IMR-90 (cell line): ENCODE data around the gene ARID3C. TPM values are rescaled to one million over a fixed set of nuclear protein-coding genes. Genes with fewer than 3 reads are reported as not detected.

Experiments used
- ATAC-seq: fragments of 200-7000 bp; cut with Tn5 transposase; 2 replicates; pipeline ENCODE4 v1.9.1; 2020; ENCODE audit warnings: low read depth, mild to moderate bottlenecking, moderate library complexity
- BruUV-seq: library from RNA; stranded (reverse); fragments of 400-500 nt; replicated peaks from 2 replicates; lab custom pipeline; 2021; lab: Mats Ljungman, UMichigan
- CTCF ChIA-PET: fragments of 300-600 bp; formaldehyde crosslinking; extraction: SDS; loops from one replicate; lab custom pipeline; 2021; ENCODE audit warnings: antibody characterized with exemption; lab: Yijun Ruan, JAX
- POLR2A ChIA-PET: fragments of 300-600 bp; sonication (Branson Sonifier 250); formaldehyde crosslinking; loops from one replicate; lab custom pipeline; 2022; ENCODE audit warnings: antibody characterized with exemption; ENCODE audit not compliant: unreplicated experiment; lab: Charles Lee
- DNase-seq: peaks from one replicate; pipeline ENCODE4 v3.0.0; 2013
- H2AFZ ChIP-seq: replicated peaks from 2 replicates; pipeline ENCODE3; 2013; ENCODE audit warnings: low read length, mild to moderate bottlenecking; ENCODE audit not compliant: poor library complexity
- H2AK5ac ChIP-seq: 2 replicates; pipeline ENCODE4 v1.6.1; 2013; ENCODE audit warnings: low read depth, low read length, inconsistent platforms
- H2AK9ac ChIP-seq: replicated peaks from 2 replicates; pipeline ENCODE3; 2013; ENCODE audit warnings: mild to moderate bottlenecking, low read depth, low read length, moderate library complexity; ENCODE audit not compliant: poor library complexity
- H2BK120ac ChIP-seq: 2 replicates; pipeline ENCODE4 v1.6.1; 2013; ENCODE audit warnings: low read depth, low read length, inconsistent platforms
- H2BK15ac ChIP-seq: 3 replicates; pipeline ENCODE4 v1.6.1; 2013; ENCODE audit warnings: low read depth, low read length, inconsistent platforms
- H2BK20ac ChIP-seq: 2 replicates; pipeline ENCODE4 v1.6.1; 2013; ENCODE audit warnings: low read depth, mild to moderate bottlenecking, inconsistent platforms, low read length, moderate library complexity
- H2BK5ac ChIP-seq: 2 replicates; pipeline ENCODE4 v1.6.1; 2013; ENCODE audit warnings: mild to moderate bottlenecking, low read depth, low read length, inconsistent platforms; ENCODE audit not compliant: poor library complexity, severe bottlenecking
- H3K14ac ChIP-seq: replicated peaks from 2 replicates; pipeline ENCODE4 v1.6.1; 2013; ENCODE audit warnings: low read depth, low read length, inconsistent platforms
- H3K18ac ChIP-seq: 2 replicates; pipeline ENCODE4 v1.6.1; 2013; ENCODE audit warnings: low read depth, low read length, control low read depth
- H3K23ac ChIP-seq: 2 replicates; pipeline ENCODE4 v1.6.1; 2013; ENCODE audit warnings: low read depth, low read length, inconsistent platforms
- H3K27ac ChIP-seq: 2 replicates; pipeline ENCODE4 v1.5.1; 2013; ENCODE audit warnings: mild to moderate bottlenecking, control low read depth, low read length; ENCODE audit not compliant: insufficient read depth
- H3K27me3 ChIP-seq: 2 replicates; pipeline ENCODE4 v1.6.1; 2013; ENCODE audit warnings: low read length; ENCODE audit not compliant: control insufficient read depth, insufficient read depth
- H3K36me3 ChIP-seq: 2 replicates; pipeline ENCODE4 v1.6.1; 2013; ENCODE audit warnings: low read length, mixed read lengths; ENCODE audit not compliant: control insufficient read depth, insufficient read depth
- H3K4ac ChIP-seq: 2 replicates; pipeline ENCODE4 v1.6.1; 2013; ENCODE audit warnings: low read depth, low read length, inconsistent platforms
- H3K4me1 ChIP-seq: 2 replicates; pipeline ENCODE4 v1.6.1; 2013; ENCODE audit warnings: low read length, mixed read lengths; ENCODE audit not compliant: control insufficient read depth, insufficient read depth
- H3K4me2 ChIP-seq: 2 replicates; pipeline ENCODE4 v1.6.1; 2013; ENCODE audit warnings: low read depth, mild to moderate bottlenecking, control low read depth, low read length, moderate library complexity
- H3K4me3 ChIP-seq: 2 replicates; pipeline ENCODE4 v1.5.1; 2013; ENCODE audit warnings: low read depth, mild to moderate bottlenecking, control low read depth, low read length, moderate library complexity; ENCODE audit not compliant: insufficient read depth
- H3K56ac ChIP-seq: 2 replicates; pipeline ENCODE4 v1.6.1; 2013; ENCODE audit warnings: low read length, inconsistent platforms; ENCODE audit not compliant: insufficient read depth; ENCODE audit errors: extremely low read depth
- H3K79me1 ChIP-seq, 2 experiments: 2 replicates each; pipeline ENCODE4 v1.6.1; 2013; ENCODE audit warnings: low read length in 2 of 2, inconsistent platforms in 1 of 2, low read depth in 1 of 2
- H3K9ac ChIP-seq: 2 replicates; pipeline ENCODE4 v1.6.1; 2013; ENCODE audit warnings: low read depth, low read length, control low read depth
- H3K9me1 ChIP-seq: 2 replicates; pipeline ENCODE4 v1.6.1; 2013; ENCODE audit warnings: low read length, inconsistent platforms; ENCODE audit not compliant: insufficient read depth
- H3K9me3 ChIP-seq: 2 replicates; pipeline ENCODE4 v1.6.1; 2013; ENCODE audit warnings: low read length; ENCODE audit not compliant: control insufficient read depth, insufficient read depth
- H4K20me1 ChIP-seq: 2 replicates; pipeline ENCODE4 v1.6.1; 2013; ENCODE audit warnings: low read length, inconsistent platforms; ENCODE audit not compliant: insufficient read depth
- H4K5ac ChIP-seq: 2 replicates; pipeline ENCODE4 v1.6.1; 2013; ENCODE audit warnings: mild to moderate bottlenecking, low read depth, low read length, control low read depth
- H4K8ac ChIP-seq, 2 experiments: 2 replicates each; pipeline ENCODE4 v1.6.1; 2013; ENCODE audit warnings: low read depth in 2 of 2, low read length in 2 of 2, control low read depth in 1 of 2, inconsistent platforms in 1 of 2
- H4K91ac ChIP-seq: 2 replicates; pipeline ENCODE4 v1.6.1; 2013; ENCODE audit warnings: low read depth, low read length, inconsistent platforms; ENCODE audit not compliant: insufficient read depth
- FOS ChIP-seq: fragments of 150-350 bp; IDR thresholded peaks from 2 replicates; pipeline ENCODE4 v1.6.1; 2016; ENCODE audit warnings: low read depth, low read length
- MAFK ChIP-seq: IDR thresholded peaks from 2 replicates; pipeline ENCODE4 v1.6.1; 2012; ENCODE audit warnings: low read depth, low read length, improper control_type of control experiment
- USF2 ChIP-seq: fragments of 150-350 bp; IDR thresholded peaks from 2 replicates; pipeline ENCODE4 v1.6.1; 2017; ENCODE audit warnings: mild to moderate bottlenecking, antibody characterized with exemption, low read length, low read depth
- whole genome bisulfite sequencing, 2 experiments: methylation state at CpG; one replicate each; pipeline versions ENCODE4 v1.1.5 to v1.1.7; 2013; ENCODE audit warnings: missing lambda C conversion rate in 2 of 2; ENCODE audit not compliant: insufficient read length in 1 of 2; ENCODE audit errors: extremely low coverage in 2 of 2; 5-methylcytosine and 5-hydroxymethylcytosine counted together
- dilution Hi-C: fragments of 300-500 bp; cut with HindIII; formaldehyde crosslinking; loops from one replicate; pipeline ENCODE4 v1.14.3; 2018; ENCODE audit warnings: low sequenced_read_pairs; ENCODE audit not compliant: unreplicated experiment
- in situ Hi-C: fragments of 300-500 bp; cut with MboI; formaldehyde crosslinking; loops from 3 replicates; pipeline ENCODE4 v1.14.3; 2019; ENCODE audit warnings: low sequenced_read_pairs, inconsistent platforms, mixed read lengths
- intact Hi-C: fragments of 100-400 bp; cut with micrococcal nuclease; formaldehyde crosslinking; loops from 2 replicates; pipeline ENCODE4 v1.10.0; 2022
- polyA plus RNA-seq, 3 experiments: library from polyadenylated mRNA; depleted of rRNA; stranded (reverse); fragments of >200 nt; gene quantifications; 2 replicates each; pipeline ENCODE4 v1.2.3, GENCODE V29; 2012; ENCODE audit warnings: low replicate concordance in 1 of 3
- total RNA-seq: library from RNA; depleted of rRNA; stranded (reverse); fragments of >200 nt; gene quantifications from 2 replicates; pipeline ENCODE4 v1.2.3, GENCODE V29; 2012

The ARID3C gene
- total and polyA plus RNA-seq, 2 of the 4 experiments (the other 2 are of a cell fraction) = 0.07 TPM; not detected in 1

- CTCF ChIA-PET = interaction anchor here (1.9 to 3.3 kb wide), 2 partner anchors 11 to 46 kb away, joined by 8 to 35 read pairs; no protein-coding TSS in a partner anchor
- dilution Hi-C loops = no loop called here
Measured at GRCh38 chr9:34592895-34593601, 35.8 kb downstream of the ARID3C start.

More at GRCh38 chr9:34592895-34593601, 35.8 kb downstream of the ARID3C start:
- H2BK120ac ChIP-seq = no peak overlapping the region
- POLR2A ChIA-PET = no interaction called here
- no peaks in the 10 kb centered on the region for H3K9me3 ChIP-seq
- no peaks in the 10 kb centered on the region for H3K36me3 ChIP-seq
- H3K56ac ChIP-seq = no peak overlapping the region
- no peak overlapping the region for H4K8ac ChIP-seq
- BruUV-seq = no TSS peak
- in situ Hi-C loops (no loop called here), intact Hi-C loops (no loop called here)
- H3K4me2 ChIP-seq = no peak overlapping the region
- no peak overlapping the region for H3K4me3 ChIP-seq
- peaks cover 80% of the 10 kb centered on the region for H3K27me3 ChIP-seq
- no peak overlapping the region for H2AK5ac ChIP-seq
- no peak for DNase-seq
- no peak overlapping the region for H2BK15ac ChIP-seq
- no peak overlapping the region for H2BK5ac ChIP-seq
- no peak overlapping the region for H4K5ac ChIP-seq
- no peaks in the 10 kb centered on the region for H3K79me1 ChIP-seq
- no peak for ATAC-seq
- no peak overlapping the region for H2AK9ac ChIP-seq
- no peak overlapping the region for H3K4ac ChIP-seq
- H2AFZ ChIP-seq = no peak overlapping the region
- no peaks in the 10 kb centered on the region; the same call in 1 of the 2 replicates for H3K4me1 ChIP-seq
- no peak overlapping the region for H3K27ac ChIP-seq
- H3K9me1 ChIP-seq = no peaks in the 10 kb centered on the region
- peaks cover 7% of the 10 kb centered on the region; the same call in 1 of the 2 replicates for H4K20me1 ChIP-seq
- no peak overlapping the region for H2BK20ac ChIP-seq
- WGBS, 2 experiments = 2% methylated on average over 8 of the region's 26 CpGs; no CpG with 5 or more reads in 1 of the 2 experiments
- no peak overlapping the region for H3K14ac ChIP-seq
- no peak overlapping the region for H4K91ac ChIP-seq
- H3K23ac ChIP-seq = 0 out of 2 replicates have a peak overlapping the region, but pooled peaks have one; percentile 1
- no peak overlapping the region for H3K18ac ChIP-seq
- H3K9ac ChIP-seq = no peak overlapping the region
- TF ChIP-seq MAFK (no peak), FOS (no peak), USF2 (no peak)
